HG02623 (cell line): ENCODE data around the gene IMMT.
"Not testable (repeated sequence)": the region's sequence is repeated elsewhere in the genome, so short reads cannot be mapped to it uniquely, and the experiment has no call there.

Source experiments
- ATAC-seq: cut with Tn5 transposase; IDR thresholded peaks from one replicate; pipeline ENCODE4 v1.9.1; 2021; ENCODE audit warnings: moderate library complexity; ENCODE audit not compliant: unreplicated experiment

The IMMT gene

GRCh38 chr2:86202336-86202692 lies 7.1 kb upstream of the IMMT start:
- ATAC-seq = no peak

DNA sequence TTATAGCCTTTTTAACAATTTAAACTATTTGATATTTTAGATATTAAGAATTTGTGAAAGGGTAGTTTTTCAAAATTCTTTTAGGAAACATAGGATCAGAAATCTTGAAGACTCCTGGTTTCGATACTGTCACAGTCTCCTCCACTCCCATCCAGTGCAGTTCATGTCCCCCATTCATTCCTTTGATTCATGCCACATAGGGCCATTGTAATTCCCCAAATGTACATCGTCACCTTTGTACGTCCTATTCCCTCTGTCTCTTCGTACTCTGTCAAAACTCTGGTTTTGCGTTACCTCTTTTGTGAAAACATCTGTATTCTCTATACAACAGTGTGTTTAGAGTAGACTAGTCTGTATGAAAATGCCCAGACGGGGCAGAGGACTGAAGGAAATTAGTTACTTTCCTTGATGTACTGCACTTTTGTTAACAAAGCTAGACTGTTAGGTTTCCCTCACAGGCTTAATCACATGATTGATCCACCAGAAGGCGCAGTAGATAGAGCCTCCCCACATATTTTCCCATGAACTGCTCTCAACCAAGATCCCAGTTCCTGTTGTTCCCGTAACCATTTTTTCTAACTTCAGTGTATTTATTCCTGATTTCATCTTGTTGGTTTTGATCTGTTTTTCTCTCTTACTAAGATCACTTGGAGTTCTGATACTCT lies 6.5 kb upstream of the IMMT start:
- no peak for ATAC-seq

DNA sequence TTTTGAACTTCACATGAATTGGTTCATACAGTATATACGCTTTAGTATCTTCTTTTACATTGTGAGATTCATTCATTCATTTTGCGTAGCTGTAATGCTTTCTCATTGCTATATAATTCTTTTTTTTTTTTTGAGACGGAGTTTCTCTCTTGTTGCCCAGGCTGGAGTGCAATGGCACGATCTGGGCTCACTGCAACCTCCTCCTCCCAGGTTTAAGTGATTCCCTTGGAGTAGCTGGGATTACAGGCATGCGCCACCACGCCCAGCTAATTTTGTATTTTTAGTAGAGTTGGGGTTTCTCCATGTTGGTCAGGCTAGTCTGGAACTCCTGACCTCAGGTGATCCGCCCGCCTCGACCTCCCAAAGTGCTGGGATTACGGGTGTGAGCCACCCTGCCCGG lies 5.3 kb upstream of the IMMT start:
- not testable (repeated sequence) for ATAC-seq

DNA sequence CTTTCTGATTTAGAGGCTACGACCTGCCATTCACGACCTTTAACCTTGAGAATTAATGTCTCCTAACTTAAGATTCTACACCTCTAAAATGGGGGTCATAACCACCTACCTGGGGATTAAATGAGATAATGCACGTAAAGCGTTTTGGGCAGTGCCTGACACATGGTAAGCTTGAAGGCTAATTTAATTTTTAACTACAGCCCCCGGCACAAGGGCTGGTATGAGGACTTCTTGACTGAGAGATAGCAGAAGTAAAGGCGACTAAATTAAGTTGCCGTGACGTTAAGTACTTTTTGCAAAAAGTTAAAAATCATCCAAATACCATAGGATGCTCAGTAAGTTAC lies 4.5 kb upstream of the IMMT start:
- ATAC-seq = no peak

DNA sequence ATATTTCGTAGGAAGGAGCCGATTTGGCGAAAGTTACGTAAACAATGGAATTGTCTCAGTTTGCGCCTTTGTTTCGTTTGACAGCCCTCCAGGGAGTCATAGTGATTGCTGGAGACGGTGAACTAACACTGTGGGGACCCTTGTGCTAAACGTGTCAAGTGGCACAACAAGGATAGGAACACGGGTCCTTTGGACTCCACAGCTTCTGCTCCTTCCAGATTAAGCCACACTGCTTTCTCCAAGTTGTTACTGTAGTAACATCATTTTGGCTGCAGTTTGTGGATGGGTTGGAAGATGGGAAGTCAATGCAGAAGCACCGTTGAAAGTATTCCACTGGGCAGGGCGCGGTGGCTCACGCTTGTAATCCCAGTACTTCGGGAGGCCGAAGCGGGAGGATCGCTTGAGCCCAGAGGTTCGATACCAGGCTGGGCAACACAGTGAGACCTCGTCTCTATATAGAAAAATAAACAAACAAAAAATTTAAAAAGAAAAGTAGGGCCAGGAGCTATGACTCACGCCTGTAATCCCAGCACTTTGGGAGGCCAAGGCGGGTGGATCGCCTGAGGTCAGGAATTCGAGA lies 636 bp upstream of the IMMT start:
- ATAC-seq = no peak

DNA sequence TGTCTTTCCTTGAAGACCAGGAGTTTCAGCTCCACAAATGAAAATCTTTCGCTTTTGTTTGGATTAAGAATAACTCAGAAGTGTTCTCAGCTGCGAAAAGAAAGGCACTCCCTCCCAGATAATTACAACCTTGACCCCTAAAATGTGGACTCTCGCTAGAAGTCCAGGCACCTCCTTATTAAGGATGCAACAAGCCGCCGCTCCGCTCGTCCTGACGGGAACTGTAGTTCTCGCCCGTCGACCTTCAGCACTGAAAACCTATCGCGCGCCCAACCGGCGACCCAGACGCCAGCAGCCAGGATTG lies 559 bp downstream of the IMMT start:
- ATAC-seq = no peak

GRCh38 chr2:86193901-86194567 lies 1.2 kb downstream of the IMMT start:
- ATAC-seq = no peak

- no peak for ATAC-seq
Measured at GRCh38 chr2:86189782-86190416, 5.4 kb downstream of the IMMT start.

GRCh38 chr2:86186431-86186830 lies 8.8 kb downstream of the IMMT start:
- ATAC-seq = no peak

DNA sequence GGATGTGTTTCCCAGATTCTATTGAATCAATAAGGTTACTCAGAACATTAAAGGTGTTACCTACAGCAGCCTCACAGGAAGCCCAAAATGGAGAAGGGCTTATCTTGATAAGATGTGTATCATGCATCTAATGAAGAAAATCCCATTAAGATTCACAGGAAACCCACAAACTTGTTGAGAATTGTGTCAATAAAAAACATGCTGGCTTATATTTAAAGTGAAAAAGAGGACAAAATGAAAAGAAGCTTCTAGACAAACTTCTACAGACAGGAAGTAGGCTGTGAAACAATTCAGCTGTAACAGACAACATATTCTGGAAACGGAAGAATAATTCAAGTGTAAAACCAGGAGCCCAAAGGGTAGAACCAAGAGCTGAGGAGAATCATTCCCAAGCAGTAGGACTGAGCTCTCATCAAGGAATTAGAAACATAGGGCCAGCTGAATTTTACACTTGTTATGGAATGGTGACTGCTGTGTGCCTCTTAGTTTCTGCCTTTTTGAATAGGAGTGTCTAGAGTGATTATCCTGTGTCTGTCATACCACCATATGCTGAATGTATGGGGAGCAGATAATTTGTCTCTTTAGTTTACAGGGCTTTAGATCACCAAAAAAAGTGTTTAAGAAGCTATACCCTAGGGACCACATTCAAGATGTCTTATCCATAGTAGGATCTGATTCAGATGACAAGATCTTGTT lies 9.6 kb downstream of the IMMT start:
- ATAC-seq = no peak

DNA sequence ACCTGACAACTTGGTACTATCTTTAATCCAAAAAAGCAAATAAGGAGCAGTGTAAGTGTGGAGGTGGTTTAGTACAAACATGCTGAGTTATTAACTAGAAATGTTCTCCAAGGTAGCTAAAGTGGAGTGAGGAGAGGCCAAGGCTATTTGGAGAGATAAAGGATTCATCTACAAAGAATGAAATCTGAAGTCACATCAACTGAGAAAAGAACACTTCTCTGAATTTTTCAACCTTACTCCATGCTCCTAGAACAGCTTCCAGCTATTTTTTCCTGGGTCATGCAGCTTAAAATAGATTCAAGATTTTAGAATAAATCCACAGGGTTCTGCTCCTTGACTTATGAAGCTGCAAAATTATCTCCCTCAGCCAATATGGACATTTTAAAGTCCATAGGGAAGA lies 18.7 kb downstream of the IMMT start:
- no peak for ATAC-seq

DNA sequence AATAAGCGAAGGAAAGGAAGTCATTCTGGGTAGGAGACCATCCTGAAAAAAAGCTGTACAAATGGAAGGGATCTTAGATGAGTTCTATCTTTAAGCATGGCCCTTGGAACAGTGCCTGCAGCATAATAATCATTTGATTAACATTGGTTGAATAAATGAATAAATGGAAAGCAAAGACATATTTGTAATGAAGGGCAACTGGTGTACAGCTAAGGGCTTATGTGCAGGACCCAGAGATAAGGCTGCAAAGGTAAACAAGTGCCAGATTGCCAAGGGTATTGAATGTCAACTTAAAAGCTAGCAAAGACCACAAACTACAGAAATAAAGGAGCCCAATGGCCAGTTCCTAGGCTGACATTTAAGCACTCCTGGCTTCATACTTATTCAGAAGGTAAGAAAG lies 19.4 kb downstream of the IMMT start:
- no peak for ATAC-seq

GRCh38 chr2:86174445-86174844 lies 20.8 kb downstream of the IMMT start:
- ATAC-seq = no peak

- no peak for ATAC-seq
Measured at GRCh38 chr2:86172610-86173009, 22.7 kb downstream of the IMMT start.

DNA sequence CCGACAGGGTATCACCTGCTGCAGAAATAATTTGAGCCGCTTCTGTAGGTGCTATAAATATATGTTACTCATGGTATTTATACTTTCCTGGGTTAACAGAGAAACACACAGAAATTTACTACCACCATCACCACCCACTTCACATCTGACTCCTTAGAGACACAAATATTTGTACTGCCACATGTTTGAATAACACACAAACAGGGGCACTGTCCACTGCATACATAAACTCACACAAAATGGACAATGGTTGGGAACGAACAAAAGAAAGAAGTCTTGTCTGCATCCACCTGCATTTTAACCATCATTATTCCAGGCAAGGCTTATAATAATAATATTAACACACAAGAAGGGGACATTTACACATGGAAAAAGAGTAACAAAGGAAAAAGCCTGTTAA lies 24.0 kb downstream of the IMMT start:
- no peak for ATAC-seq

DNA sequence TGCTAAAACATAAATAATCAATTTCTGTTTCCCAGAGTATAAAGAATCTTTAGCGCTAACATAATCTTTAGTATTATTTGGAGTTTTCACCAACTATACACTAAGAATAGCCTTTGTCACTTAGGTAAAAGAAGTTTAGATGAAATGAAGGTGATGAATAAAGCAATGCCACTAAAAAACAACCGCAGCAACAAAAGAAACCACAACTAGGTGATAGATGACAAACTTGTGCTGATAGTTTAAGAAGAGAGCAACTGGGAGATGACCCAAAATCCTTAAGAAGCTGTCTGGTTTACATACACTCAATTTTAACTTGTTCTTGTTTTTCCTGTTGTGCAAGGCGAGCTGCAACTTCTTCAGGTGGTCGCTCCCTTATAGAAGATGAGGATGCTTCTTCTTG lies 24.8 kb downstream of the IMMT start:
- no peak for ATAC-seq

GRCh38 chr2:86160156-86160952 lies 34.9 kb downstream of the IMMT start:
- ATAC-seq = no peak

GRCh38 chr2:86158286-86158685 lies 37.0 kb downstream of the IMMT start:
- no peak for ATAC-seq

DNA sequence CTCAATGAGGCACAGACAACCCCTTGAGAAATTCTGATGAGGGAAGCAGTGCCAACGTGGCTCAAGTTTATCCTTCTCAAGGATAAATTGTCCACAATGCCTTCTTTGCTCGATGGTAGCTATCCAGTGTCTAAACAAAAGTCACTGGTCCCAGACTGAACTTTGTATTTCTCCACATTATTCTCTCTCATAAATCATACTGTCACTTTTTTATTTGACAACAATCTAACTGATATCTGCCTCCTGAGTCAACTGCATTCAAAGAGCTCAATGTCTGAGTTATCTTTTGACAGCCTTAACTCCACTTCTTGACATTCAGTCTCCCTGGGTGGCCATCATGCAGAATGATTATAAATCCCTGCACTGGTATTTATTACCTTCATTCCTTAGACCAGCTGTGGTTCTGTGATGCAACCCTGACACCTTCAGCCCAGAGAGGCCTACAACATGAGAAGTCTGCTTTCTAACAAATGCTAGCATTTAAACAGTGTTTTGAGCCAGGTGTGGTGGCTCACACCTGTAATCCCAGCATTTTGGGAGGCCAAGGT lies 38.2 kb downstream of the IMMT start:
- ATAC-seq = no peak

GRCh38 chr2:86150502-86150901 lies 44.8 kb downstream of the IMMT start:
- ATAC-seq = no peak

- ATAC-seq = no peak
Measured at GRCh38 chr2:86147793-86148192, 47.5 kb downstream of the IMMT start.
